ENCODE results near the gene GMDS.

GMDS gene

DNA sequence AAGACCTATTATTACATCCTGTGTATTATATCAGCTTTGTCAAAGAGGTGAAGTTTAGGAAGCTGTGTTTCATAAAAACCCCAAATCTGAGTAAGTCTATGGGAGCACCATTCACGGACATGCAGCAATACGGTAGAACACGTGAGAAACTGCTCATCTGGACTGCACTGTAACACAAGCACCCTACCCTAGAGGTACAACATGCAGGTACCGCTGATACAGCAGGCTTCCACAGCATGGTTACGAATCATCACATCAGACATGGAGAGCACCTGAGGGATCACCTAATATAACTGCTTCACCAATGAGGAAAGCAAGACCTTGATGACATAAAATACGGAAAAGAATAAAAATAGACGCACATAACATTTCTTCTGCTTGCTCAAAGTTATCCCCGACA is 96.7 kb downstream of the GMDS start:
- DNase-seq (ENCODE audit: extremely low spot score, insufficient read length, low read depth), result no peak
- no peak for FAIRE-seq

DNA sequence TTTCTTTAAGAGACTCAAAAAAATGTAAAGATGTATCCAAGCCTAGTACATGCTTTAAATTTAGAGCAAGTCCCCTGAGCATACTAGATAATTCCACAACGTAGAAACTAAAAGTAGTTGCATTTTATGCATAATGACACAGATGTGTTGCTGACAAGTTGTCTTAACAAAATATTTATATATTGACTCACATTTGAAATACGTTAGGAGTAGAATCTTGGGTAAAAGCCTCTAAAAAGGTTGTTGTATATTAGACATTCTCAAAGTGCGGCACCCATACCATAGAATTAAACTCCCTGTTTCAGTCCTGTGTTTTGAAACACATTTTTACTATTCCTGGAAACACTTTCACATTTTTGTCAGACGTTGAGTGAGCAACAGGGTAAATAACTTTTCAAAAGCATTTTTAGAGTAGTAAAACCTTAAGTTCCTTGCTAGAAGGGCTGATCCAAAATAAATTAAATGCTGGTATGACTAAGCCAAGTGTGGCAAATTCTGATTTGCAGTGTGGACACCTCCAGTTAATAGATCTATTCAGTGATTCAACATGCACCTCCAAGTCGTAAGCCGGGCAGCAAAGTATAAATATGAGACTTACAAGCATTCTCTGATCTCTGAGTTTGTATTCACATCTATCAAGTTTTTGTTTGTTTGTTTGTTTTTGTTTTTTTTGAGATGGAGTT is 97.5 kb downstream of the GMDS start:
- DNase-seq (ENCODE audit: extremely low spot score, insufficient read length, low read depth), result no peak
- FAIRE-seq, result no peak

DNA sequence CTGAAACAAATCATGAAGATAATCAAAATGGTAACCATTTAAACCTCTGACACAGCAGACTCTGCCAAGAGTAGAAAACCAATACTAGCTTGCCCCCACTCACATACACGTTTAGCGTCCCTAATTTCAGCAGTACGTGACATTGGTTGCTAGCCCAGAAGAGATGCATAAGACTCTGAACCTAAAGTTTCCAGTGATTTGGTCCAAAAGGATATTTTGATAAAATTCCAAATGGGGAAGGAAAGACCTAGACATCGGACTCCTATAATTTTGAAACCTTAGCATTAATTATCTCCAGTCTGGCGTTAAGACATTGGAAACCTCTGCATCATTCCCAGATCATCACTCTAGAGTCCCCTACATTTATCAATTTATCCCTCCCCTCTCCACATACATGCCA is 98.1 kb downstream of the GMDS start:
- DNase-seq (ENCODE audit: extremely low spot score, insufficient read length, low read depth) (no peak), FAIRE-seq (no peak)

DNA sequence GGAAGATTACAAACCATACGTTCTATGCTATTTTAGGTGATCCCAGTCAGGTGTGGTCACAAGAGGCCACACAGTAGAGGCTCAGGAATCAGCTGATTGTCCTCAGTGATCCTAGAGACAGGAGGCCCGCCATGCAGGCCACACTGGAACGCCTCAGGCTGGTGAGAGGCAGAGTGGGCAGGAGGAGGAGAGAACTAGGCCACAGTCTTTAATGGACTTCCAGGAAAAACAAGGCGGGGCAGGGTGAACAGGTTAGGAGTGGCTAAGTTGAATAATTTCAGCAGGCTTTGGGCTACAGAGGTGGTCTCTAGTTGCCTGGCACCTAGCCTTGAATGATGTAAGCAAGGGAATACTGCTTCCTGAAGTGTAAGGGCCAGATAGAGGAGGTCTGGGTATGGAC is 101.2 kb downstream of the GMDS start:
- DNase-seq (ENCODE audit: extremely low spot score, insufficient read length, low read depth), result no peak
- no peak for FAIRE-seq

DNA sequence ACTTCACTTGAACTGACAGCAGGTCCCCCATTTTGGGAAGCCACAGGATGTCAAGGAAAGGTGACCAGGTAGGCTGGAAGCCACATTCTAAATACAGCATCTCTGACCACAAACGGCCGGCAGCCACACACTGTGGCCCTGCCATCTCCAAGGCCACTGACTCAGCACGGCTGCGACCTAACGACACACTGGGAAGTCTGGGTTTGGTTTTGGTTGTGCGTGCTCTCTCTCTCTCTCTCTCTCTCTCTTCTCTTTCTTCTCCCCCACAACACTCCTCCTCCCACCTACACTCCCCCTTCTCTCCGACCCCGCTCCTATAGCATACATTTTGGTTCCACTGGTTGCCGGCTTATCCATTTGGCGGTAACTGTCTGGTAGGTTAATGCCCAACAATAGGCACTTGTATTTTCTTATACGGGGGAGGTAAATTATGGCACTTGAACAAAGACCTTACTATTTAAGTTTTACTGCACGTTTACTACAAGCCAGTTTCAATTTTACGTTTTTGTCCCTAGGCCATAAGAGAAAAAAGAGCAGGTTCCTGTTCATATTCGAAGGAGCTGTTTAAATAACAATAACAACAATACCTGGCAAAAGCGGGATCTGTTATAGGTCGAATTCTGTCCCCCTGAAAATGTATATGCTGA is 103.6 kb downstream of the GMDS start:
- DNase-seq (ENCODE audit: extremely low spot score, insufficient read length, low read depth) (no peak), FAIRE-seq (no peak)

DNA sequence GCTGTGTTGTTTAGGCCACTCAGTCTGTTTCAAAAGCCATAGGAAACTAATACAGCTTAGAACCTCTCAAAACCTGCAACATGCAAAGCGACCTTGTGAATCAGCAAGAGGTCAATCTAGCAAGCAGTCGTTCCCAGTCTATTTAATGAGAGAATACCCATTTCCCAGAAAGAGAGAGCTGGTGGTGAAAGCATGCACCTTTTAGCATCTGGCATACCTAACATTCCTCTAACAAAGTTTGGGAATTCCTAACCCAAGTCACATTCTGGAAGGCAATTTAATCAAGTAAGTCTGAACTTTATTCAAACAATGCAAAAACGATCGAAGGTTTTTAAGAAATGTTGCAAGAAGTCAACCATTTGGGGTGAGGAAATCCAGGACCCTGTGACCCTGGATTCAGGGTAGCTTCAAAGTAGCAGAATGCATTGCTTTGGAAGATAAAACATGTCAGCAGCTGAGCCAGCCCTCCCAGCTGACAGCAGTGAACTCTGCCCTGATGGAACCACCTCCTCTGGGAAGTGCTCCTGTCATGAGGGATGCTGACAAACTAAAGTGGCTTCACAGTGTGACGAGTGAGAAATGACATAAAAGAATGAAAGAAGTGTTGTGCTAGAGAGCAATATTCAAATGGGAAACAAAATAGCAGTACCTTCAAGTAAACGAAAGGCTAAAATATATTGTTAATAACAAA is 104.8 kb downstream of the GMDS start:
- no peak for FAIRE-seq

DNA sequence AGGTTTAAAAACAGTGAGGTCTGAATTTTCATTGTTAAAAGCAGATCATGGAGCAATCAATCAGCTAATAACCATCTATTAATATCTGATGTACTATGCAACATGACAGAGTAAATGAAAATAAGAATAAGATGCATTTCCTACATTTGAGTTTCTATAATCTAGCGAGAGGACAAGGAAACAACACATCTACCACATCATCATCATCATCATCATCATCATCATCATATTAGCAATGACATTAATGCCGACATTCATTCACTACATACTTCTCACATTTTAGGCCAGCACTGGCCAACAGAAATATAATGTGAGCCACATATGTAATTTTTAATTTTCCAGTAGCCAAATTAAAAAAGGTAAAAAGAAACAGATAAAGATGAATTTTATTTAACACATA is 110.0 kb downstream of the GMDS start:
- DNase-seq (ENCODE audit: extremely low spot score, insufficient read length, low read depth), result no peak
- no peak for FAIRE-seq

More for the DNA sequence above, 104.8 kb downstream of the GMDS start:
- DNase-seq (ENCODE audit: extremely low spot score, insufficient read length, low read depth), result no peak

DNA sequence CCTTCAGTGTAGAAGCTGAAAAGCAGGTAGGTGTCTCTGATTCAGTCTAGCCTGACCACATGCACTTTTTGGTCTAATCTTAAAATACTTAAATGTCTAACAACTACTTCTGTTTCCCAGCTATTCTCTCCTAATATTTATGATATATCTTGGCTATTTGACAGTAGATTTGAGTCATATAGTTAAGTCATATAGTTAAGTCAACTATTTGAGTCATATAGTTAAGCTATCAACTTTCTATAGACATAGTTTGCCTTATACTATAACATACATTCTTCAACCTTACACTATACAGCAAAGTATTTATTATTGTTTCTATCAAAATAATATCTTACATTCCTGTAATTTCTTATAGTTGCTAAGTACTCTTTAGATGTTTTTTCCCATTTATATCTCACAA is 110.9 kb downstream of the GMDS start:
- no peak for FAIRE-seq

DNA sequence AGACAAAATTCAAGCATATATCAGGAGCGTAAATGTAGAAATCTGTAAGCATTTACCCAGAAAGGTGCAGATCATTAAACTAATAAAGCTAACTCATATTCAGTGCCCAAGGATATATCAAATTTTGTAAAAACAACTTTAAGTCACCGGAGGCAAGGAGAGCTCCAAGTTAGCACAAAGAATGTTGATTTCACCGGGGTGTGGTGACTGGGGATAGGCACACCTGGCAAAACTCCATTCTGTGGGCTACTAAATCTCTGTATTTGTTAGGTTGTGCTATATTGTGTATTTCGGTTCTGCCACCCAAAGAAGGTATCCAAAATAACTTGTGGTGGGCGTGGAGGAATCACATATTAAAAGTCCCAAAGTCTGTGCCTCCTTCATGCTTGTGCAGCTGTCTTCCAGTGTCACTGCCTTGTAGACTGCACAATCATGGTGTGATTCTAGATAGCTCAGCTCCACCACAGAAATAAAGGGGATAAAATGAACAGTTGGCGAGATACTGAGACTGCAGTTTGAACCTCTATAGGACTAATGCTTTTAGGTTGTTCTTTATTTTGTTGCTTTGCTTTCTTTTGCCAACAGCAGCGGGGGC is 111.6 kb downstream of the GMDS start:
- DNase-seq (ENCODE audit: extremely low spot score, insufficient read length, low read depth), result no peak
- FAIRE-seq, result no peak

More for the DNA sequence above, 110.9 kb downstream of the GMDS start:
- no peak for DNase-seq (ENCODE audit: extremely low spot score, insufficient read length, low read depth)

DNA sequence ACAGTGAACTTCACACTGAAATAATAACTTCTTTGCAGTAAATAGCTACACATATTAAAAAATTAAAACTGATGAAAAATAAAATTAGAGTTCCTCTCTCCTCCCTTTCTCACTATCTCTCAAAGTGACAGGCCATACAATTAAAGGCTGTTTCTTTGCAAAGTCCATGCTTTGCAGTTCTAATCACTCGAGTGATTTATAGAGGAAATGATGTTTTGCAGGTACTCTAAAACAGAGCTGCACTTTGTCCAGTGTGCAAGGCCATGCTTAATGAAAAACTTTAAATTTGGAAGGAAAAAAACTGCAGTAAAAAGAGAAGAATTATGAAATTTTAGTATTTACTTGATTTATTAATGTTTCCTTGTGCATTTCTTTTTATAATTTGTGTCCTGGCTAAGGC is 112.5 kb downstream of the GMDS start:
- DNase-seq (ENCODE audit: extremely low spot score, insufficient read length, low read depth) (no peak), FAIRE-seq (no peak)

DNA sequence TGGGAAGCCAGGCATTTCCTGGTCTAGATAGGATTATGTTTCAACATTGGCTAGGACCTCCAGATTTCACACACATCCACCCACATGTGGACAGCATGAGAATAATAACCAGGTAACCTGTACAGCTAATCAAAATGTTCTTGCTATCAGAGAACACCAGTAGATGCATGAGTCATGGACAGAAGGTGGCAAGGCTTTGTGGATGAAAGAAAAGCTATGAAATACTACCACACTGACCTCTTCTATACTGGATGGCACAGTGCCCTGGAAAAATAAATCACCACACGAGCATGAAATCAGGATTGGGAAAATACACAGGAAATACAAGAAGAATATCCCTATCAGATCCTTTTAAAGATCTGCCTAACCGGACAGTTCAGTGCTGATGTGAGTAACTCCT is 113.0 kb downstream of the GMDS start:
- no peak for FAIRE-seq

DNA sequence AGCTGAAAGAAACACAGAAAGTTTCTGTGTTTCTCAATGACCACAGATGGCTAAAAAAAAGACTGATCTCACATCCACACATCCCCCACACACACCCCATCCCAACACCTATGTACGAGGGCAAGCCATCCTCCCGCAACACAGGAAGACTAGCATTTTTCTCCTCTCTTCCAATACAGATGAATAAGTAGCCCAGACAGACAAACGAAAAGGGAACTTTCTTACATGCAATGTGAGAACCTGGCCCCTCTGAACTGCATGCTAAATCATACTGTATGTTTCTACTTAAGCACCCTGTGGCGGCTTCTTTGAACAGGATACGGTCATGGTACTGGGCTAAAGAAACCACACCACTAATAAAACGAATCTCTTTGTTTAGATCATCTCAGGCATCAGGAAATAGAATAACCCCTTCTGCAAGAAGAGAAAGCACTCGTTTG is 116.2 kb downstream of the GMDS start:
- FAIRE-seq (peak; percentile 76), DNase-seq (ENCODE audit: extremely low spot score, insufficient read length, low read depth) (no peak)

More for the DNA sequence above, 113.0 kb downstream of the GMDS start:
- DNase-seq (ENCODE audit: extremely low spot score, insufficient read length, low read depth), result no peak

DNA sequence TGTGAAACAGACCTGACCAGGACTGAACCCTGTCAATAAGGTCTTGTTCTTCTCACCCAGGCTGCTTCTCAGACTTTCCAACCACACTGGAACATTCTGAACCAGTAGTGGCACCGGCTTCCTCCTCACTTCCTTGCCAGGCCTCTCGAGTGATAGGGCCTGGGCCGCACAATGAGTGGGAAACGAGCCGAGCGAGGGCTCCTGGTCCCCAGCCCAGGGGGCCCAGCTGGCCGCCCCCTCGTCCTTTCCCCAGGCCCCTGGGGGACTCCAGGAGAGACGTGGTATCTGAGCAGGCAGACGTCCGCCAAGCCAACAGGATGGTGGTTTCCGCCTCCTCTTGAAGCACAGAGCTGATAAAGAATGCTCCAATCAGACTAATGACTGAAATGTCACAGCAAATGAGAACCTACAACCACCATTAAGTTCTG is 117.9 kb downstream of the GMDS start:
- FAIRE-seq (peak; percentile 36), DNase-seq (ENCODE audit: extremely low spot score, insufficient read length, low read depth) (no peak)

DNA sequence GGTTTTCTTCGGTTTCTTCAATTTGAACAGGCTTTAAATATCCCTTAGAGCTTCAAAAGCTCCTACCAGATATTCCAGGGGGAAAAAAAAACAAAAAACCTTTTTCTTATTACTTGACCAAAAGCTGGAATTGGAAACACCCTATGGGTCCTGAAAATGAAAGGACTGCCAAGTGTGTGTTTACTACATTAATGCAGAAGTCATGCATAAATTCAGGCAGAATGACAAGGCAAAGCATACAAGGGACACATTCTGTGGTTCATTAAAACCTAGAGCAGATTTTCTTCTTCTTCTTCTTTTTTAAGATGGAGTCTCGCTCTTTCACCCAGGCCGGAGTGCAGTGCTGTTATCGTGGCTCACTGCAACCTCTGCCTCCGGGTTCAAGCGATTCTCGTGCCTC is 119.1 kb downstream of the GMDS start:
- no peak for FAIRE-seq
- no peak for DNase-seq (ENCODE audit: extremely low spot score, insufficient read length, low read depth)

DNA sequence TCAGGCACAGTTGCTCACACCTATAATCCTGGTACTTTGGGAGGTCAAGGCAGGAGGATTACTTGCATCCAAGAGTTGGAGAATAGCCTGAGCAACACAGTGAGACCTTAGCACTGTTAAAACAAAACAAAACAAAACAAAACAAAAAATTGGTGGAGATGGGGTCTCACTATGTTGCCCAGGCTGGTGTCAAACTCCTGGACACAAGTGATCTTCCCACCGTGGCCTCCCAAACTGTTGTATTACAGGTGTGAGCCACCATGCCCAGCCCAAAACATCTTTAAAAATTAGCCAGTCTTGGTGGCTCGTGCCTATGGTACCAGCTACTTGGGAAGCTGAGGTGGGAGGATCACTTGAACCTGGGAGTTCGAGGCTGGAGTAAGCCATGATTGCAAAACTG is 120.2 kb downstream of the GMDS start:
- DNase-seq (ENCODE audit: extremely low spot score, insufficient read length, low read depth) (no peak), FAIRE-seq (no peak)

DNA sequence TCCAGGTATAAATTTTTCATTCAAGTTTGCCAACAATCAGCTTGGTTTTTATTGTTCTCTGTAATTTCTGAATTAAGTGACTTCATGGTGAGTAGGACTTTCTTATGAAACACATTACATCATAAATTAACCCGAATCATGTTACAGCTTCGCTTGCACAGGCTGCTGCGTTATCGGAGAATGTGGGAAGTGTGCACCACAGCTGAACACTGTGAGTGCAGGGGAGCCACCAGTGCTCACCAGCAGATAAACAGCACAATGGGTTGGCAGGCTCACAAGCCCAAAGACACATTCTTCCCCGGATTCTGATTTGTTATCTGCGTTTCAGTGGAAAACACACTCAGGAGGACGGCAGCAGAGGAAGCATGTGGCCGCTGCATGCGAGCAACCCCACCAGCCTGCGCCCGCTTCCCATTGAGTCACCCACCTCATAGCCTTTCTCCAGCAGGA is 121.1 kb downstream of the GMDS start:
- FAIRE-seq, result no peak
- no peak for DNase-seq (ENCODE audit: extremely low spot score, insufficient read length, low read depth)

DNA sequence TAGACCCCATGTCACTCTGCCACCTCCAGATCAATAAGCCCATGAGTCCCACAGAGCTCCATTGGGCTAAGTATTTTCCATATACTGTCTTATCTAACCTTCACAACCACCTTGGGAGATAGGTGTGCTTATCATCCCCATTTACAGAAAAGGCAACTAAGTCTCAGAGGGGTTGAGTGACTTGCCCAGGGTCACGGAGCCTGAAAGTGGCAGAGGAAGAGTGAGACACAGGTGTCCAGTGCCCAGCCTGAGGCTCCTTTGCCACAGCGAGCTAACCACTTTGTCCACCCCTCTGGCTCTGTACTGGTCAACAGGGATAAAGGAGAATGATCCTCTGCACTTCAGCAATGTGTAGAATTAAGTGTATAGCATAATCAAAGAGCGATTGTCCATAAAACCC is 124.5 kb downstream of the GMDS start:
- no peak for FAIRE-seq
- no peak for DNase-seq (ENCODE audit: extremely low spot score, insufficient read length, low read depth)

DNA sequence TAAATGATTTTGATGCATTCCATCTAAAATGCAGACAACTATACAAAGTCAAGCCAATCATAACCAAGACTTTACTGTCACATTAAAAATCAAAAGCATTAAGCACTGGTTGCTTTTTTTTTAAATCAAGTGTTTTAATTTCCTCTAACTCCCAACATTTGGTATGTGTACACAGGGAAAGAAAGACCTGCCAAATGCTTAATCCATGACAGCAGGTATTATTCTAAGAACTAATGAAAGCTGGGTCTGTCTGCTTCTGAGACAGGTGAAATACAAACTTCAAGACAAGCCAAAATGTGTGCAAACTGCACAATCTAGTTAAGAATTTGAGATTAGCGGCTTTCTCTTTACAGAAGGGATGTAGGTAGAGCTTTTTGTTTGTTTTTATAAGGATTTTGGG is 126.1 kb downstream of the GMDS start:
- FAIRE-seq (no peak), DNase-seq (ENCODE audit: extremely low spot score, insufficient read length, low read depth) (no peak)

DNA sequence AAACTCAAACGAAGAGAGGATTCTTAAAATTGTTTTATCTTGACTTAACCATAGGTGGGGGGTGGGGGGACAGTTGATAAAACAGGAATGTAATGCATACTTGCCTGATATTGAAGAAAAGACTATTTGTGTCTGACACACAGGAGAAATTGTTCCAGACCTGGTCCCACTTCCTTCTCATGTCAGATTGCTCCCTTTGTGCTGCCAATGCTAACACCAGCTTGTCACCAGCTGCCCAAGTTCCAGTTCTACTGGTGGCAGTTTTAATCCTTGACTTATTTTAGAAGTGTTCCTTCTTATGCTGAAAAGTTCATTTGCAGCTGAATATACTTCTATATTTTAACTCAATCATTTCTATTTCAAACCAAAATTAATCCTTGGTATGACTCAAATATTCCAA is 127.3 kb downstream of the GMDS start:
- no peak for FAIRE-seq
- DNase-seq (ENCODE audit: extremely low spot score, insufficient read length, low read depth), result no peak

DNA sequence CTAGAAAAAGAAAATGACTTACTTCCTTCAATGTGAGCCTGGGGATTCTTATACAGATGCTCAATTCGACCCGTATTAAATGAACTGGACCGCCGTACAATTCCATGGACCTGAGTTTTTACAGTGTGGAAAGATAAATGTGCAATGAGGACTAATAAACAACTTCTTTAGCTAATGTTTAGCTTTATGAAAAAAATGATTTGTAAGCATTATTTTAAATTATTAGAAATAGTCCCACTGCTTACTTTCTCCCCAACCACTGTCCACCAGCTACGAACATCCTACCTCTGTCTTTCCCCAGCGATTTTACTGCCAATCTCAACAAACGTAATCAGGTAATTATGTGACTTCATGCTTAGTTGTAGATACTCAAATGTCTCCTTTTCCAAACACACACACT is 128.0 kb downstream of the GMDS start:
- no peak for FAIRE-seq
- DNase-seq (ENCODE audit: extremely low spot score, insufficient read length, low read depth), result no peak

DNA sequence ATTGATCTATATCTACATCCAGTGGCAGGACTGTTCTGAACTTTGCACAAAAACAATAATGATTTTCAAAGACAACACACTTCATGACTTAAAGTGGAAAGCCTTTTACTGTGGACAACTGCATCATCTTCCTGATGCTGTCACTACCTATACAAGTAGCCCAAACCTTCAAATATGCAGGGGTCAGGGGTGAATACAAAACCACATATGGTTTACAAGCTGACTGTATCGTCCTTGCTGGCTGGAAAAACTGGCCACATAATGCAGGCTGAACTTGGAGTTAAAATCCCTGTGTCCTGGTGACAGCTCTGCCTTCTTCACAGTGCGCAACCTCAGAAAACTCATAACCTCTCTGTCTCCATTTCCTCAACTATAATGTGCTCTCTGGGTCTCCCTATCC is 128.9 kb downstream of the GMDS start:
- FAIRE-seq, result no peak
- no peak for DNase-seq (ENCODE audit: extremely low spot score, insufficient read length, low read depth)
